Measurements from ENCODE around the gene ARHGEF17.

Gene ARHGEF17

GRCh38 chr11:73382747-73383146 is 74.7 kb downstream of the ARHGEF17 start:
- H3K27me3 ChIP-seq (ENCODE audit: control insufficient read depth in 1 of 2, insufficient read depth in 2 of 2, low read length in 2 of 2) = no peaks in the 10 kb centered on the region
- no peaks in the 10 kb centered on the region for H3K4me1 ChIP-seq (ENCODE audit: insufficient read depth, low read length)
- no peaks in the 10 kb centered on the region for H3K9me3 ChIP-seq (ENCODE audit: low read length)
- H3K27ac ChIP-seq (ENCODE audit: low read depth, low read length) = no peak overlapping the region
- no peak overlapping the region for H3K4me3 ChIP-seq (ENCODE audit: low read depth in 1 of 2, low read length in 2 of 2)
- no peak overlapping the region for H3K9ac ChIP-seq (ENCODE audit: low read length)
- H3K36me3 ChIP-seq (ENCODE audit: insufficient read depth, low read length) = no peaks in the 10 kb centered on the region

GRCh38 chr11:73383249-73384124 is 75.4 kb downstream of the ARHGEF17 start:
- H3K4me1 ChIP-seq (ENCODE audit: insufficient read depth, low read length) = no peaks in the 10 kb centered on the region
- no peaks in the 10 kb centered on the region for H3K27me3 ChIP-seq (ENCODE audit: control insufficient read depth in 1 of 2, insufficient read depth in 2 of 2, low read length in 2 of 2)
- peak overlapping the region; percentile 49 for H3K27ac ChIP-seq (ENCODE audit: low read depth, low read length)
- H3K4me3 ChIP-seq (ENCODE audit: low read depth in 1 of 2, low read length in 2 of 2) = no peak overlapping the region
- H3K36me3 ChIP-seq (ENCODE audit: insufficient read depth, low read length) = no peaks in the 10 kb centered on the region
- no peak overlapping the region for H3K9ac ChIP-seq (ENCODE audit: low read length)
- H3K9me3 ChIP-seq (ENCODE audit: low read length) = no peaks in the 10 kb centered on the region

- H3K27me3 ChIP-seq (ENCODE audit: control insufficient read depth in 1 of 2, insufficient read depth in 2 of 2, low read length in 2 of 2) = no peaks in the 10 kb centered on the region
- H3K27ac ChIP-seq (ENCODE audit: low read depth, low read length) = peak overlapping the region; percentile 58
- no peak overlapping the region for H3K4me3 ChIP-seq (ENCODE audit: low read depth in 1 of 2, low read length in 2 of 2)
- H3K9me3 ChIP-seq (ENCODE audit: low read length) = no peaks in the 10 kb centered on the region
- H3K36me3 ChIP-seq (ENCODE audit: insufficient read depth, low read length) = no peaks in the 10 kb centered on the region
- H3K9ac ChIP-seq (ENCODE audit: low read length) = no peak overlapping the region
- no peaks in the 10 kb centered on the region for H3K4me1 ChIP-seq (ENCODE audit: insufficient read depth, low read length)
Observed at GRCh38 chr11:73384125-73384441, 76.0 kb downstream of the ARHGEF17 start.

- H3K36me3 ChIP-seq (ENCODE audit: insufficient read depth, low read length) = no peaks in the 10 kb centered on the region
- no peaks in the 10 kb centered on the region for H3K27me3 ChIP-seq (ENCODE audit: control insufficient read depth in 1 of 2, insufficient read depth in 2 of 2, low read length in 2 of 2)
- H3K9me3 ChIP-seq (ENCODE audit: low read length) = no peaks in the 10 kb centered on the region
- no peaks in the 10 kb centered on the region for H3K4me1 ChIP-seq (ENCODE audit: insufficient read depth, low read length)
- no peak overlapping the region for H3K4me3 ChIP-seq (ENCODE audit: low read depth in 1 of 2, low read length in 2 of 2)
- no peak overlapping the region for H3K9ac ChIP-seq (ENCODE audit: low read length)
- peak overlapping the region; percentile 58 for H3K27ac ChIP-seq (ENCODE audit: low read depth, low read length)
Observed at GRCh38 chr11:73384531-73384871, 76.4 kb downstream of the ARHGEF17 start.

- H3K27ac ChIP-seq (ENCODE audit: low read depth, low read length) = no peak overlapping the region
- H3K36me3 ChIP-seq (ENCODE audit: insufficient read depth, low read length) = no peaks in the 10 kb centered on the region
- no peaks in the 10 kb centered on the region for H3K4me1 ChIP-seq (ENCODE audit: insufficient read depth, low read length)
- no peaks in the 10 kb centered on the region for H3K27me3 ChIP-seq (ENCODE audit: control insufficient read depth in 1 of 2, insufficient read depth in 2 of 2, low read length in 2 of 2)
- no peak overlapping the region for H3K9ac ChIP-seq (ENCODE audit: low read length)
- H3K9me3 ChIP-seq (ENCODE audit: low read length) = no peaks in the 10 kb centered on the region
- H3K4me3 ChIP-seq (ENCODE audit: low read depth in 1 of 2, low read length in 2 of 2) = no peak overlapping the region
Observed at GRCh38 chr11:73384872-73385689, 77.0 kb downstream of the ARHGEF17 start.

GRCh38 chr11:73386016-73386415 is 77.9 kb downstream of the ARHGEF17 start:
- H3K4me3 ChIP-seq (ENCODE audit: low read depth in 1 of 2, low read length in 2 of 2) = no peak overlapping the region
- H3K4me1 ChIP-seq (ENCODE audit: insufficient read depth, low read length) = no peaks in the 10 kb centered on the region
- no peaks in the 10 kb centered on the region for H3K9me3 ChIP-seq (ENCODE audit: low read length)
- H3K27ac ChIP-seq (ENCODE audit: low read depth, low read length) = no peak overlapping the region
- H3K36me3 ChIP-seq (ENCODE audit: insufficient read depth, low read length) = no peaks in the 10 kb centered on the region
- no peaks in the 10 kb centered on the region for H3K27me3 ChIP-seq (ENCODE audit: control insufficient read depth in 1 of 2, insufficient read depth in 2 of 2, low read length in 2 of 2)
- H3K9ac ChIP-seq (ENCODE audit: low read length) = no peak overlapping the region

- H3K4me3 ChIP-seq (ENCODE audit: low read depth in 1 of 2, low read length in 2 of 2) = no peak overlapping the region
- no peak overlapping the region for H3K9ac ChIP-seq (ENCODE audit: low read length)
- H3K4me1 ChIP-seq (ENCODE audit: insufficient read depth, low read length) = no peaks in the 10 kb centered on the region
- H3K27me3 ChIP-seq (ENCODE audit: control insufficient read depth in 1 of 2, insufficient read depth in 2 of 2, low read length in 2 of 2) = no peaks in the 10 kb centered on the region
- H3K36me3 ChIP-seq (ENCODE audit: insufficient read depth, low read length) = no peaks in the 10 kb centered on the region
- no peaks in the 10 kb centered on the region for H3K9me3 ChIP-seq (ENCODE audit: low read length)
- no peak overlapping the region for H3K27ac ChIP-seq (ENCODE audit: low read depth, low read length)
Observed at GRCh38 chr11:73386546-73386945, 78.5 kb downstream of the ARHGEF17 start.

GRCh38 chr11:73387594-73388264 is 79.7 kb downstream of the ARHGEF17 start:
- H3K9me3 ChIP-seq (ENCODE audit: low read length) = no peaks in the 10 kb centered on the region

GRCh38 chr11:73388265-73389133 is 80.4 kb downstream of the ARHGEF17 start:
- no peaks in the 10 kb centered on the region for H3K4me1 ChIP-seq (ENCODE audit: insufficient read depth, low read length)
- H3K27me3 ChIP-seq (ENCODE audit: control insufficient read depth in 1 of 2, insufficient read depth in 2 of 2, low read length in 2 of 2) = no peaks in the 10 kb centered on the region
- H3K9ac ChIP-seq (ENCODE audit: low read length) = no peak overlapping the region
- no peaks in the 10 kb centered on the region for H3K9me3 ChIP-seq (ENCODE audit: low read length)
- no peak overlapping the region for H3K27ac ChIP-seq (ENCODE audit: low read depth, low read length)
- H3K4me3 ChIP-seq (ENCODE audit: low read depth in 1 of 2, low read length in 2 of 2) = no peak overlapping the region
- no peaks in the 10 kb centered on the region for H3K36me3 ChIP-seq (ENCODE audit: insufficient read depth, low read length)

More at GRCh38 chr11:73387594-73388264, 79.7 kb downstream of the ARHGEF17 start:
- Histone ChIP-seq H3K27me3 (ENCODE audit: control insufficient read depth in 1 of 2, insufficient read depth in 2 of 2, low read length in 2 of 2) (no peaks in the 10 kb centered on the region), H3K4me3 (ENCODE audit: low read depth in 1 of 2, low read length in 2 of 2) (no peak overlapping the region), H3K4me1 (ENCODE audit: insufficient read depth, low read length) (no peaks in the 10 kb centered on the region), H3K27ac (ENCODE audit: low read depth, low read length) (no peak overlapping the region), H3K9ac (ENCODE audit: low read length) (no peak overlapping the region), H3K36me3 (ENCODE audit: insufficient read depth, low read length) (no peaks in the 10 kb centered on the region)

- Histone ChIP-seq H3K4me1 (ENCODE audit: insufficient read depth, low read length) (no peaks in the 10 kb centered on the region), H3K9me3 (ENCODE audit: low read length) (no peaks in the 10 kb centered on the region), H3K4me3 (ENCODE audit: low read depth in 1 of 2, low read length in 2 of 2) (no peak overlapping the region), H3K27me3 (ENCODE audit: control insufficient read depth in 1 of 2, insufficient read depth in 2 of 2, low read length in 2 of 2) (no peaks in the 10 kb centered on the region), H3K27ac (ENCODE audit: low read depth, low read length) (no peak overlapping the region), H3K9ac (ENCODE audit: low read length) (no peak overlapping the region), H3K36me3 (ENCODE audit: insufficient read depth, low read length) (no peaks in the 10 kb centered on the region)
Observed at GRCh38 chr11:73389134-73389525, 81.1 kb downstream of the ARHGEF17 start.

GRCh38 chr11:73389916-73390315 is 81.8 kb downstream of the ARHGEF17 start:
- Histone ChIP-seq H3K9ac (ENCODE audit: low read length) (no peak overlapping the region), H3K27ac (ENCODE audit: low read depth, low read length) (no peak overlapping the region), H3K4me1 (ENCODE audit: insufficient read depth, low read length) (no peaks in the 10 kb centered on the region)

More at GRCh38 chr11:73389916-73390315, 81.8 kb downstream of the ARHGEF17 start:
- Histone ChIP-seq H3K36me3 (ENCODE audit: insufficient read depth, low read length) (no peaks in the 10 kb centered on the region), H3K4me3 (ENCODE audit: low read depth in 1 of 2, low read length in 2 of 2) (no peak overlapping the region), H3K27me3 (ENCODE audit: control insufficient read depth in 1 of 2, insufficient read depth in 2 of 2, low read length in 2 of 2) (no peaks in the 10 kb centered on the region), H3K9me3 (ENCODE audit: low read length) (no peaks in the 10 kb centered on the region)

All from muscle layer of colon (tissue), 2 donors.